Right hindlimb (tissue), 1 donor: ENCODE data around the gene ASMT.
A peak's percentile ranks its signal among the peaks of the same experiment; 100 is the strongest.
"Not testable (repeated sequence)": the region's sequence is repeated elsewhere in the genome, so short reads cannot be mapped to it uniquely, and the experiment has no call there.

Experiments
- DNase-seq: peaks from one replicate; pipeline ENCODE4 v3.0.0-alpha.2; 2018

The ASMT gene

DNA sequence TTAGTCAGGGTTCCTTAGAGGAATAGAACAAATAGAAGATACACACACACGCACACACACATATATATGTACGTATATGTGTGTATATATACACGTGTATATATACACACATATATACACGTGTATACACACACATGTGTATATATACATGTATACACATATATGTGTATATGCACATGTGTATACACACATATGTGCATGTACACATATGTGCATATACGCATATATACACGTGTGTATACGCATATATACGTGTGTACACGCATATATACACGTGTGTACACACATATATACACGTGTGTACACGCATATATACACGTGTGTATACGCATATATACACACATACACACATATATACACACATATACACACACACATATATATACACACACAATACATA, 41.5 kb downstream of the ASMT start:
- no peak for DNase-seq

DNA sequence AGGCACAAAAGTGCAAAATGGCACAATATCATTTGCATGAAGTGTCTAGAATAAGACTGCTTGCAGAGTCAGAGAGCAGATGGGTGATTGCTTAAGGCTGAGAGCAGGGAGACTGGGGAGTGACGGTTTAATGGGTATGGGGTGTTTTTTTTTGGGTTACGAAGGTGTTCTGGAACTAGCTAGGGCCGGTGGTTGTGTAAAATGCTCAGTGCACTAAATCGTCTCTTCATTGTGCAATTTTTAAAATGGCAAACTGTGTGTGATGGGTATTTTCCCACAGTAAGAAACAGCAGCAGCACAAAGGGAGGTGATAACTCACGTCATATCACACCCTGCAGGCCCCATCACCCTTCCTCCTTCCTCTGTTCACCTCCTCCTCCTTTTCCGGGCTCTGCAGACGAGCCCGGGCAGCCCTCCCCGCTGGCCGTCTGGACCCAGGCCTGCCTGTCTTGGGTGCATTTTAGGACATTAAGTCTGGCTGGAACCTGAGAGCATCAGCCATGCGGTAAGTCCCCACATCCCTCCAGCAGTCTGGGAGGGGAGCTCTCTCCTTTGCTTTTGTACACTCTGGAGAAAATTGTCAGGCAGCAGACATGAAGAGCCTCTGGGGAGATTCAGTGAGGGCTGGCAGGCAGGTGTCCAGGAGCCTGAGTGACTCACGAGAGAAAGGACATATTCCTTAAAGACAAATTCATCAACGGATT, 42.7 kb downstream of the ASMT start:
- peak; percentile 29 for DNase-seq

DNA sequence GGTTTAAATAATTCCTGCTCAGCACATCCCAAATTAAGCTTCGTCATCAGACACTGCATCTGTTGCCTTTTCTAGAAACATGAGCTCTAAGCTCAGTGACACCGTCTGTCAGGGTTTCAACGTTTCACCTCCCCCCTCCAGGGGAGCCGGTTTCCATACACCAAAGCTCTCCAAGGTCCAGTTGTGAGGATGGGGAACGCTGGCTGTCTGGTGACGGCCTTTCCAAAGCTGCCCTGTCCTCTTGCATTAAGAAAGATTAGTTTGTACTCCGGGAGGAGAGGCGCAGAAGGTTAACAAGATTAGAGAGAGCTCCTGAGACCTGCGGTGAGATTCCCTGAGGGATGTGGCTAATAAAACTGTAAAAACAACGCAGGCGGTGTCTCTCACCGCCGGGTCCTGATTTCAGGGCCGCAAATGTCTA, 43.2 kb downstream of the ASMT start:
- DNase-seq: no peak

DNA sequence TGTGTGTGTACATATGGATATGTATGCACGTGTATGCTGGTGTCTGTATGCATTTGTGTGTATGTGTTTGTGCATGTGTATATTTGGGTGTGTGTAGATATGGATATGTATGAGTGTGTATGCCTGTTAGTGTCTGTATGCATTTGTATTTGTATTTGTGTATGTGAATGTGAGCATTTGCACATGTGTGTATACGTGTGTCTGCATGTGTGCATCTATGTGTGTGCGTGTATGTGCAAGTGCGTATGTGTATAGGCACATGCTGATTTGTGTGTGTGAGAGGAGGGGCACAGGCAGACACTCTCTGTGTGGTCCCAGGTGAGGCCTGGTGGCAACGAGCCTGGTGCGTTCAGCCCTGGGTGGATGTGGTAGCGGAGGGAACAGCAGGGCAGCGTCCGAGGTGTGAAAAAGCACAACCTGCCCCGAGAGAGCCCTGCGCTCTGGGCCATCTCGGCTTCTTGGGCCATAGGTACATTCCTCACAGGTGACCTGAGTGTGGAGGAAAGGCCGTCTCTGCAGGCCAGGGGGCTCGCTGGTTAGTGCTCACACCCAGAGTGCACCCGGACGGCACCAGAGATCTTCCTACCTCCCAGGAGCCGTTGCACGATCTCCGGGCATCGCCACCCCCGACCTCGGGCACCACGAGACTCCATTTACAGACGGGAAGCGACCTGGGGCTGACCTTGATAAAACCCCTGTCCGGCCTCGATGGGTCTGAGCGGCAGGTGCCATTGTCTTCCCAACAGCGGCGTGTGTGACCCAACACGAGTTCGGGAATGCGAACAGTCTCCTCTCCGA, 45.0 kb downstream of the ASMT start:
- DNase-seq: no peak

DNA sequence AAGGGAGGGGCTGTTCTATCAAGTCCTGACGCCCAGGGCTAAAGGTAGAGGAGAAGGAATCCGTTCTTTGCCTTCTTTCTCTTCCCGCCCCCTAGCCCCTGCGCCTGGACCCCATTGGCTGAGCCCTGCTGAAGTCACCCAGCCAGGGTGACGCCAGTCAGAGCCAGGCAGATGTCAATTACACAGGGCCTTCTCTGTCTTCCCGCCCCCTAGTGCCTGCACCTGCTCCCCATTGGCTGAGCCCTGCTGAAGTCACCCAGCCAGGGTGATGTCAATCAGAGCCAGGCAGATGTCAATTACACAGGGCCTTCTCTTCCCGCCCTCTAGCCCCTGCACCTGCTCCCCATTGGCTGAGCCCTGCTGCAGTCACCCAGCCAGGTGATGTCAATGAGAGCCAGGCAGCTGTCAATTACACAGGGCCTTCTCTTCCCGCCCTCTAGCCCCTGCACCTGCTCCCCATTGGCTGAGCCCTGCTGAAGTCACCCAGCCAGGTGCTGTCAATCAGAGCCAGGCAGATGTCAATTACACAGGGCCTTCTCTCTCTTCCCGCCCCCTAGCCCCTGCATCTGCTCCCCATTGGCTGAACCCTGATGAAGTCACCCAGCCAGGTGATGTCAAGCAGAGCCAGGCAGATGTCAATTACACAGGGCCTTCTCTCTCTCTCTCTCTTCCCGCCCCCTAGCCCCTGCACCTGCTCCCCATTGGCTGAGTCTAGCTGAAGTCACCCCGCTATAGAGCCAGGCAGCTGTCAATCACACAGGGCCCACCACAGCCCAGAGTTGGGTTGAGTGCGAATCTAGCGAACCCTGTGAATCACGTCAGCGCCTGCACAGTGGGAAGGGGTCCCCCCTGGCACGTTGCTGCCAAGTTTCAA, 46.4 kb downstream of the ASMT start:
- peak; percentile 25 for DNase-seq

DNA sequence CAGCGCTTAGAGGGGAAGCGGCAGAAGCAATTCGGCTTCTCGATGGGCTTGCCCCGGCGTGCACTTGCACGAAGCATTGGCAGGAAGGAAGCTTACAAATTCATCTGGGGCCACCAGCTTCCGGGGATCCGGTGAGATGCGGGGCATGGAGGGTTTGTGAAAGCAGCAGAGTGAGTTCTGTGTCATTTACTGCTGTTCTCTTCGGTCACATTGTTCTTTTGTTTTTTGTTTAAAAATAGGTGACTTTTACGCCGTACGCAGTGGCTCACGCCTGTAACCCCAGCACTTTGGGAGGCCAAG, 47.0 kb downstream of the ASMT start:
- no peak for DNase-seq

DNA sequence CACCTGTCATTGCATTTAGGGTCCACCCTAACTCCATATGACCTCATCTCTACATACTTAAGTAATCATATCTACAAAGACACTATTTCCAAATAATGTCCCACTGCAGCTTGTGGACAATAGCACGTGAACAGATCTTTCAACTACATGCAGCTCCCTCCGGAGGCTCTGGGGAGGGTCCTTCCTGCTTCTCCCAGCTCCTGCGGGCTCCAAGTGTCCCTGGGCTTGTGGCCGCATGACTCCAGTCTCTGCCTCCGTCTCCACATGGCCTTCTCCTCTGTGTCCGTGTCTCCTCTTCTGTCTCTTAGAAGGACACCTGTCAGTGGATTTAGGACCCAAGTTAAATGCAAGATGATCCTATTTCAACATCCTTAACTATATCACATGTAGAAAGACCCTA, 52.7 kb downstream of the ASMT start:
- no peak for DNase-seq

DNA sequence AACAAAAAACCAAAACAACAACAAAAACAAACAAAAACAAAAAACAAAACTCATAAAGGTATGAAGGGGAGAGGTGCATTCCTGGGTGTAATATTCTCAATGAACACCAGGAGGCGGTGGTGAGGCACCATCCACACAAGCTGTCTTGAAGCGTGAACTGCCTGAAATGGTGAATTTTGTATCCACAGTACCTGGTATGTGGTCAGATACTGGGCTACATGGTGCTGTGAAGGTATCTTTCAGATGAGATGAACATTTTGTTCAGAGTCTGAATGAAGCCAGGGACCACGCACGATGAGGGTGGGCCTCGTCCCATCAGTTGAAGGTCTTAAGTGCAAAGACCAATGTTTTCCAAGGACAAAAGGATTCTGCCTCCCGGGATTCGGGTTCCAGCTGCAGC, 58.5 kb downstream of the ASMT start:
- DNase-seq: no peak

DNA sequence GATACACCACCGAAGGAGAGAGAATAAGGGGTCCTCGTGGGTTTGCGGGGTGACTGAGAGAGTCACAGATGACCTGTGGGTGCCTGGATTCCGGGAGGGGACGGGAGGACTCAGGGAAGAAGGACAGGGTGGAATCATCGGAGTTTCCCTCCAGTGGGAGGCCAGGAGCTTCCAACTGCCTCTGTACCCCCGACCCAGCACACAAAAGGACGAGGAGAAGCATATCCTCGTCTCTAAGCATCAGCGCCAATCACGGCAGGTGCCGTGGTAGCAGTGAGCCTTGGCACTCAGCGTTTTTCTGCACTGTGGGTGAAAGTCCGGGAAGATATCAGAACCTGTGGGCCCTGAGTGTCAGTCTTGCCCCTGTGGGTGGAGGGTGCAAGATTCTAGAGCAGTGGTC, 62.0 kb downstream of the ASMT start:
- DNase-seq: no peak

DNA sequence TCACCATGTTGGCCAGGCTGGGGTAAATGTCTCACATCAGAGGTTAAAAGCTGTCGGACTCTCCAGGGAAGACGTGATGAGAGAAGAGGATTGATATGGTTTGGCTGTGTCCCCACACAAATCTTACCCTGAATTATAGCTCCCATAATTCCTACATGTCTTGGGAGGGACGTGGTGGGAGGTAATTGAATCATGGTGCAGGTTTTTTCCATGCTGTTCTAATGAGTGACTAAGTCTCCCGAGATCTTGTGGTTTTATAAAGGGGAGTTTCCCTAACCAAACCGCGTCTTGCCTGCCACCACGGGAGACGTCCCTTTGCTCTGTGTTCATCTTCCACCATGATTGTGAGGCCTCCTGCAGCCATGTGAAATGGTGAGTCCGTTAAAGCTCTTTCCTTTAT, 64.4 kb downstream of the ASMT start:
- no peak for DNase-seq

DNA sequence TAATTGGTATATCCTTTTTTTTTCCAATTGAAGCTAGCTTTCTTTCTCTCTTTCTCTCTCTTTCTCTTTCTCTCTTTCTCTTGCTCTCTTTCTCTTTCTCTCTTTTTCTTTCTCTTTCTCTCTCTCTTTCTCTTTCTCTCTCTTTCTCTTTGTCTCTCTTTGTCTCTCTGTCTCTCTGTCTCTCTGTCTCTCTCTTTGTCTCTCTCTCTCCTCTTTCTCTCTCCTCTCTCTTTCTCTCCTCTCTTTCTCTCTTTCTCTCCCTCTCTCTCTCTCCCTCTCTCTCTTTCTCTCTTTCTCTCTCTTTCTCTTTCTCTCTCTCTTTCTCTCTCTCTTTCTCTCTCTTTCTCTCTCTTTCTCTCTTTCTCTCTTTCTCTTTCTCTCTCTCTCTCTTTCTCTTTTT, 66.6 kb downstream of the ASMT start:
- no peak for DNase-seq

DNA sequence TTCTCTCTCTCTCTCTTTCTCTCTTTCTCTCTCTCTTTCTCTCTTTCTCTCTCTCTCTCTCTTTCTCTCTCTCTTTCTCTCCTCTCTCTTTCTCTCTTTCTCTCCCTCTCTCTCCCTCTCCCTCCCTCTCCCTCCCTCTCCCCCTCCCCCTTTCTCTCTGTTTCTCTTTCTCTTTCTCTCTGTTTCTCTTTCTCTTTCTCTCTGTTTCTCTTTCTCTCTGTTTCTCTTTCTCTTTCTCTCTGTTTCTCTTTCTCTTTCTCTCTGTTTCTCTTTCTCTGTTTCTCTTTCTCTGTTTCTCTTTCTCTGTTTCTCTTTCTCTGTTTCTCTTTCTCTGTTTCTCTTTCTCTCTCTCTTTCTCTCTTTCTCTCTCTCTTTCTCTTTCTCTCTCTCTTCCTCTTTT, 67.0 kb downstream of the ASMT start:
- not testable (repeated sequence) for DNase-seq

DNA sequence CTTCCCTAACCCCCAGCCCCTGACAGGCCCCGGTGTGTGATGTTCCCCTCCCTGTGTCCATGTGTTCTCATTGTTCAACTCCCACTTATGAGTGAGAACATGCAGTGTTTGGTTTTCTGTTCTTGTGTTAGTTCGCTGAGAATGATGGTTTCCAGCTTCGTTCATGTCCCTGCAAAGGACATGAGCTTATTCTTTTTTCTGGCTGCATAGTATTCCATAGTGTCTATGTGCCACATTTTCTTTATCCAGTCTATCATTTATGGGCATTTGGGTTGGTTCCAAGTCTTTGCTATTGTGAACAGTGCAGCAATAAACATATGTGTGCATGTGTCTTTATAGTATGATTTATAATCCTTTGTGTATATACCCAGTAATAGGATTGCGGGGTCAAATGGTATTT, 67.6 kb downstream of the ASMT start:
- not testable (repeated sequence) for DNase-seq

DNA sequence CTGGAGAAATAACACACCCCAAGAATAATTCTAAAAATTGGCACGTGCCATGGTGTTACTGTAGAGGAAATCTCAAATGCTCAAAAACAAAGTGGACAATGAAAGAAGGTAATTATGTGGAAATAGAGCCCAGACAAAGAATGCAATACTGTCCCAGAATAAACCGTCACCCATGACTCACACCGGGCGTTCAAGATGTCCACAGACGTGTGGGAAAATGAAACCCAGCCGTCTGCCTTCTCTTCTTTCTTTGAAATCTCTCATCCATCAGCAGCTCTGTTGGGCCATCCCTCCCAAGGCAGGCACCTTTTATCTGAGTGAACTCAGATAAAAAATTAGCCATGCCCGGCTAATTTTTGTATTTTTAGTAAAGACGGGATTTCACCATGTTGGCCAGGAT, 70.0 kb downstream of the ASMT start:
- not testable (repeated sequence) for DNase-seq

DNA sequence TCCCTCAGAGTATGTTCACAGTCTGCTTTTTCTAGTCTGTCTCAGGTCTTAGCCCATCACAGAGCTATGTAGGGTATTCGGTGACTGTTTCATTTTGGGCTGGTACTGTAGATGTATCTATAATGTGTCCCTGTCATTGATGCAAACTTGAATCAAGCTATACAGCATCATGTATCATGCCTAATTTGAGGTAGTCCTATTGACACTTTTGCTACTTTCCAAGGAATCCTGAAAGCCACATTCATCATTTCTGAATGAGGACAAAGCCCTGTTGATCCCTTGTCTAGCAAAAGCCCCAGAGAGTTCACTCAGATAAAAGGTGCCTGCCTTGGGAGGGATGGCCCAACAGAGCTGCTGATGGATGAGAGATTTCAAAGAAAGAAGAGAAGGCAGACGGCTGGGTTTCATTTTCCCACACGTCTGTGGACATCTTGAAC, 70.6 kb downstream of the ASMT start:
- not testable (repeated sequence) for DNase-seq

DNA sequence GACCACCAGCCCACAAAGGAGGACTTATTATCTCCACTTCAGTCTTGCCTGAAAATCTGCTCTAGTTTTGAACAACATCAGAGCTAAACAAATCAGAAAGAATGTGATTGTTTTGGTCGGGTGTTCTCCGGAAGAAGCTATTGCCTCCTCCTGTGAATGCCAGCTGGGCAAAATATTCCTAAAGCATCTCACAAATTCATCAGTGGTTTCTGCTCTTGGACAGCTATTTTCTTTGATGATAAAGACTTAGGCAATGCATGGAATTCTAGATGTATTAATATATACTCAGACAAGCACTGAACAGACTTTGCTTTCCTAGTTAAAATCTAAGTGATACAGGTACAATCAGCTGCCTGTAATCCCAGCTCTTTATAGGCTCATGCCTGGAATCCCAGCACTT, 71.8 kb downstream of the ASMT start:
- no peak for DNase-seq
